ENCODE measurements around the gene ADH1A.

DNA sequence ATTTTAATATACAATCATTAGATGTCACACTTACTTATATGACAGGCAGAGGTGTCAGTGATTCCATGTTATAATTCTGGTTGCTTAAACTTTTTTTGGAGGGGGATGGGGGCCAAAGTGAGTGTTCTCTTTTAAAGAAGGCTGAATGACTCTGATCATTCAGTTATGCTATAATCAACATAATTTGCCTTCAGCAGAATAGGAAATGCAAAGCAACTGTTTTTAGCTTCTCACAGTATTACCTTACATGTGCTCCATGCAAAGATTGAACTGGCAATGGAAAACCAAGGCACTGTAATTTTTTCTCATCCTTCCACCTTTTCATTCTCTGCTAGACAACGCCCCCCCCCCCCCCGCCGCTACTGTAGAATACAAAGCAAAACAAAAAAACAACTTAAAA, 48.4 kb upstream of the ADH1A start:
- TF ChIP-seq CTCF (IDR thresholded peaks at IDR 0.05; ENCODE audit: borderline replicate concordance, extremely low read depth, low read length, poor library complexity, severe bottlenecking) (no peak), EZH2 (IDR thresholded peaks at IDR 0.05; ENCODE audit: borderline replicate concordance, low read depth, low read length, severe bottlenecking) (no peak)

Data from DND-41 (cell line).